Neural progenitor cell (in vitro differentiated cells): ENCODE measurements around the gene KIT. TPM values are rescaled to one million over a fixed set of nuclear protein-coding genes. Genes with fewer than 3 reads are reported as not detected.
"Not testable (repeated sequence)": the region's sequence is repeated elsewhere in the genome, so short reads cannot be mapped to it uniquely, and the experiment has no call there.

Source experiments
- DNase-seq: peaks from one replicate; pipeline ENCODE4 v3.0.0-alpha.2; 2016; ENCODE audit warnings: low spot score
- H2AFZ ChIP-seq: fragments of 200-600 bp; sonication (generic); replicated peaks from 2 replicates; pipeline ENCODE4 v1.6.1; 2016; ENCODE audit warnings: antibody characterized with exemption
- H3F3A ChIP-seq: fragments of 200-600 bp; sonication (generic); 2 replicates; pipeline ENCODE4 v1.6.1; 2016; ENCODE audit warnings: antibody characterized with exemption, low read depth
- H3K27ac ChIP-seq: fragments of 200-600 bp; sonication (generic); 2 replicates; pipeline ENCODE4 v1.5.1; 2016; ENCODE audit warnings: mild to moderate bottlenecking
- H3K27me3 ChIP-seq: fragments of 200-600 bp; sonication (generic); 2 replicates; pipeline ENCODE4 v1.6.1; 2016; ENCODE audit warnings: mild to moderate bottlenecking, moderate library complexity
- H3K36me3 ChIP-seq: fragments of 200-600 bp; sonication (generic); 2 replicates; pipeline ENCODE4 v1.5.1; 2016
- H3K4me1 ChIP-seq: fragments of 200-600 bp; sonication (generic); 2 replicates; pipeline ENCODE4 v1.6.1; 2016; ENCODE audit warnings: mixed run types
- H3K4me2 ChIP-seq: fragments of 200-600 bp; sonication (generic); 2 replicates; pipeline ENCODE4 v1.6.1; 2016
- H3K4me3 ChIP-seq: fragments of 200-600 bp; sonication (generic); 2 replicates; pipeline ENCODE4 v1.5.1; 2016
- H3K79me2 ChIP-seq: fragments of 200-600 bp; sonication (generic); 2 replicates; pipeline ENCODE4 v1.6.1; 2016; ENCODE audit warnings: low read depth
- H3K9ac ChIP-seq: fragments of 200-600 bp; sonication (generic); 2 replicates; pipeline ENCODE4 v1.6.1; 2016
- H3K9me3 ChIP-seq: fragments of 200-600 bp; sonication (generic); 2 replicates; pipeline ENCODE4 v1.5.1; 2016; ENCODE audit warnings: low read depth
- H4K20me1 ChIP-seq: fragments of 200-600 bp; sonication (generic); 2 replicates; pipeline ENCODE4 v1.6.1; 2016; ENCODE audit warnings: low read depth
- H3K27ac Mint-ChIP-seq: 3 replicates; pipeline ENCODE4 v1.8.0; 2021; ENCODE audit warnings: mixed read lengths
- H3K27me3 Mint-ChIP-seq: 2 replicates; pipeline ENCODE4 v1.8.0; 2022; ENCODE audit warnings: low read depth, mild to moderate bottlenecking, inconsistent platforms, moderate library complexity, mixed read lengths; ENCODE audit not compliant: insufficient read depth
- H3K36me3 Mint-ChIP-seq: 3 replicates; pipeline ENCODE4 v1.8.0; 2021; ENCODE audit warnings: mixed read lengths
- H3K4me1 Mint-ChIP-seq: 3 replicates; pipeline ENCODE4 v1.8.0; 2021; ENCODE audit warnings: mixed read lengths
- H3K4me3 Mint-ChIP-seq: 3 replicates; pipeline ENCODE4 v1.8.0; 2021; ENCODE audit warnings: mild to moderate bottlenecking, moderate library complexity, mixed read lengths
- H3K9me3 Mint-ChIP-seq: 3 replicates; pipeline ENCODE4 v1.8.0; 2020; ENCODE audit warnings: mixed read lengths
- CTCF ChIP-seq: fragments of 200-600 bp; sonication (generic); IDR thresholded peaks from 2 replicates; pipeline ENCODE4 v1.5.1; 2017; ENCODE audit warnings: antibody characterized with exemption, mild to moderate bottlenecking
- EZH2 ChIP-seq: fragments of 200-600 bp; sonication (generic); IDR thresholded peaks from 2 replicates; pipeline ENCODE4 v1.6.1; 2017; ENCODE audit warnings: antibody characterized with exemption, mild to moderate bottlenecking, moderate library complexity
- EZH2phosphoT487 ChIP-seq: fragments of 200-600 bp; sonication (generic); IDR thresholded peaks from 2 replicates; pipeline ENCODE4 v1.6.1; 2017; ENCODE audit warnings: antibody characterized with exemption
- total RNA-seq: library from RNA; depleted of rRNA; stranded (reverse); fragments of >200 nt; gene quantifications from 2 replicates; pipeline ENCODE4 v1.2.3, GENCODE V29; 2015; ENCODE audit warnings: low replicate concordance

The KIT gene
- total RNA-seq, 1 donor from 2014 or later, result 4.6 TPM

GRCh38 chr4:54620773-54621172, 37.0 kb upstream of the KIT start:
- peaks cover 4% of the 10 kb centered on the region for H3K4me1 ChIP-seq
- no peak overlapping the region for H3K9ac ChIP-seq
- Mint-ChIP-seq H3K9me3 (no peaks in the 10 kb centered on the region), H3K4me3 (no peak overlapping the region), H3K27me3 (no peaks in the 10 kb centered on the region), H3K4me1 (no peaks in the 10 kb centered on the region), H3K36me3 (no peaks in the 10 kb centered on the region), H3K27ac (no peak overlapping the region)
- H2AFZ ChIP-seq, result no peak overlapping the region
- H4K20me1 ChIP-seq, result no peaks in the 10 kb centered on the region
- H3K27ac ChIP-seq, result no peak overlapping the region
- H3K27me3 ChIP-seq, result no peaks in the 10 kb centered on the region
- TF ChIP-seq EZH2phosphoT487 (no peak), CTCF (no peak), EZH2 (no peak)
- H3K4me3 ChIP-seq, result no peak overlapping the region
- H3F3A ChIP-seq, result no peaks in the 10 kb centered on the region
- no peaks in the 10 kb centered on the region for H3K36me3 ChIP-seq
- H3K79me2 ChIP-seq, result no peaks in the 10 kb centered on the region
- H3K4me2 ChIP-seq, result no peak overlapping the region
- DNase-seq, result no peak
- no peaks in the 10 kb centered on the region for H3K9me3 ChIP-seq

GRCh38 chr4:54625391-54625790, 32.4 kb upstream of the KIT start:
- H3K4me1 Mint-ChIP-seq, result no peaks in the 10 kb centered on the region
- Histone ChIP-seq H3K9ac (no peak overlapping the region), H3K36me3 (no peaks in the 10 kb centered on the region)

GRCh38 chr4:54626113-54626512, 31.6 kb upstream of the KIT start:
- Histone ChIP-seq H3K4me1 (peaks cover 4% of the 10 kb centered on the region), H3K27me3 (no peaks in the 10 kb centered on the region), H3K27ac (no peak overlapping the region), H3K4me3 (no peak overlapping the region), H4K20me1 (no peaks in the 10 kb centered on the region), H3K4me2 (no peak overlapping the region), H3F3A (no peaks in the 10 kb centered on the region), H3K36me3 (no peaks in the 10 kb centered on the region), H2AFZ (no peak overlapping the region), H3K9ac (no peak overlapping the region), H3K79me2 (no peaks in the 10 kb centered on the region), H3K9me3 (no peaks in the 10 kb centered on the region)
- no peaks in the 10 kb centered on the region for H3K36me3 Mint-ChIP-seq
- no peaks in the 10 kb centered on the region for H3K9me3 Mint-ChIP-seq
- H3K4me1 Mint-ChIP-seq, result no peaks in the 10 kb centered on the region
- TF ChIP-seq EZH2phosphoT487 (no peak), EZH2 (no peak), CTCF (no peak)
- no peak overlapping the region for H3K4me3 Mint-ChIP-seq
- no peak overlapping the region for H3K27ac Mint-ChIP-seq
- H3K27me3 Mint-ChIP-seq, result peaks cover 3% of the 10 kb centered on the region
- DNase-seq, result no peak

More at GRCh38 chr4:54625391-54625790, 32.4 kb upstream of the KIT start:
- Histone ChIP-seq H3K4me3 (no peak overlapping the region), H4K20me1 (no peaks in the 10 kb centered on the region), H3K4me2 (no peak overlapping the region), H3K27me3 (no peaks in the 10 kb centered on the region), H3K79me2 (no peaks in the 10 kb centered on the region), H3F3A (no peaks in the 10 kb centered on the region), H2AFZ (no peak overlapping the region), H3K4me1 (peaks cover 4% of the 10 kb centered on the region), H3K27ac (no peak overlapping the region), H3K9me3 (no peaks in the 10 kb centered on the region)
- H3K4me3 Mint-ChIP-seq, result no peak overlapping the region
- no peak for TF ChIP-seq EZH2
- no peak for TF ChIP-seq CTCF
- TF ChIP-seq EZH2phosphoT487, result no peak
- H3K36me3 Mint-ChIP-seq, result no peaks in the 10 kb centered on the region
- H3K27ac Mint-ChIP-seq, result no peak overlapping the region
- no peak for DNase-seq
- H3K27me3 Mint-ChIP-seq, result peaks cover 3% of the 10 kb centered on the region
- no peaks in the 10 kb centered on the region for H3K9me3 Mint-ChIP-seq

- H3K27me3 ChIP-seq, result no peaks in the 10 kb centered on the region
- no peaks in the 10 kb centered on the region for H3K36me3 Mint-ChIP-seq
- no peaks in the 10 kb centered on the region for H3K36me3 ChIP-seq
- DNase-seq, result no peak
- no peak overlapping the region for H3K4me2 ChIP-seq
- H2AFZ ChIP-seq, result no peak overlapping the region
- no peaks in the 10 kb centered on the region for H3K4me1 Mint-ChIP-seq
- H3K4me3 ChIP-seq, result no peak overlapping the region
- H3K27ac ChIP-seq, result no peak overlapping the region
- no peak overlapping the region for H3K4me3 Mint-ChIP-seq
- peaks cover 2% of the 10 kb centered on the region for H3K9me3 Mint-ChIP-seq
- no peaks in the 10 kb centered on the region for H3K27me3 Mint-ChIP-seq
- H3K9ac ChIP-seq, result no peak overlapping the region
- H3K9me3 ChIP-seq, result no peaks in the 10 kb centered on the region
- no peaks in the 10 kb centered on the region for H3K79me2 ChIP-seq
- no peak overlapping the region for H3K27ac Mint-ChIP-seq
- no peaks in the 10 kb centered on the region for H4K20me1 ChIP-seq
- H3F3A ChIP-seq, result no peaks in the 10 kb centered on the region
- TF ChIP-seq EZH2phosphoT487, result no peak
- no peak for TF ChIP-seq EZH2
- no peak for TF ChIP-seq CTCF
- H3K4me1 ChIP-seq, result no peaks in the 10 kb centered on the region
These were observed 25.2 kb upstream of the KIT start for GRCh38 chr4:54632537-54632936.

- DNase-seq, H3K79me2 ChIP-seq, H3F3A ChIP-seq, H3K9me3 ChIP-seq, H4K20me1 ChIP-seq, H3K27ac ChIP-seq, H3K4me2 ChIP-seq, H3K27ac Mint-ChIP-seq, H3K36me3 Mint-ChIP-seq, H3K4me1 ChIP-seq, H3K27me3 Mint-ChIP-seq, H3K36me3 ChIP-seq, H2AFZ ChIP-seq, H3K9me3 Mint-ChIP-seq, H3K4me3 Mint-ChIP-seq, H3K4me1 Mint-ChIP-seq, H3K9ac ChIP-seq, H3K4me3 ChIP-seq, H3K27me3 ChIP-seq: not testable (repeated sequence)
These were observed 24.5 kb upstream of the KIT start for GRCh38 chr4:54633102-54633740.
